NCI-H2029 (cell line): ENCODE results near the gene TNS3.
"Not testable (repeated sequence)": the region's sequence is repeated elsewhere in the genome, so short reads cannot be mapped to it uniquely, and the experiment has no call there.

ENCODE experiments used
- DNase-seq: peaks from one replicate; lab custom pipeline; 2025; lab: John Stamatoyannopoulos, UW

TNS3 gene

GRCh38 chr7:47581804-47582763, at the start of gene TNS3:
Gene TNS3 (minus strand): TSS chr7:47582111. CDS start chr7:47439636, 142,475 bp downstream.
- peak; percentile 35 for DNase-seq

DNA sequence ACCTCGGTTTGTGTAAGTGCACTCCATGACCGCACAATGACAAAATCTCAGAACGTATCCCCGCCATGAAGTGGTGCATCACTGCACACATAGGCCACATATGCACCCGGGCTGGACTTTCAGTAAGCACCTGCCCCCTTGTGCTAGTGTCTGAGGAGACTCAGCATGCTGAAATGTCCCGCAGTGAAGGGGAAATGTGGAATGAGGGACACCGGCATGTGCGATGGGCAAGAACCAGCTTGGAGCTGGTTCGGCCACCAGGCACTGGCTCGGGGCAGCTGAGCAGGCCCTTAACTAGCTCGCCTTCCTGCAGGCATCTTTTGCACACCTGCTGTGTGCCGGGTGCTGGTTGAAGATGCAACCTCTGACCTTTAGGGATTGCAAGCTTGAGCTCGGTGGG, 49.8 kb upstream of the TNS3 start:
- no peak for DNase-seq

DNA sequence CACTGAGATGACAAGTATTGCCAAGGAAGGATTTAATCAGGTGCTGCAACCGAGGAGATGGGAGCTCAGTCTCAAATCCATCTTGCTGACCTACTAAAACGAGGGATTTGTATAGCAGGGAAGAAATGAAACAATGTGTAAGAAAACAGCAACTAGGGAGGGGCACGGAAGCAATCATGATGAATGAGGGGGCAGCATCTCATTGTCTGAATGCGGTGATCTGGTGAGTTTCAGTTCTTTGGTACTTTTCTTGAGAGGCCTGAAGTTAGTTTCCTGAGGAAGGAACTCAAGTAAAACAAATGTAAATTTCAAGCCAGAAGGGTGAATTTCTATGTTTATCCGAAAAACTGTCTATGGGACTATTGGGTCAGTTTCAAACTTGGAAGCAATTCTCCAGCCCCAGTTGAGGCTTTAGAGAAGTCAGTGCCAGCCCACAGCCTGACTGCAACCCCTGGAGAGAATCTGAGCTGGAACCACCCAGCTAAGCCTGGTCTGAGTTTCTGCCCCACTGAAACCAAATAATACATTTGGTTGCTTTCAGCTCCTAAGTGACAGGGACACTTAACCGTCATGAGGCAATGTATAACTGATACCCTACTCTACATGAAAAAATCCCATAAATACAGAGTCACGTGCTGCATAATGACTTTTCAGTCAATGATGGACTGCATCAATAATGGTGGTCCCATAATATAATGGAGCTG, 45.8 kb upstream of the TNS3 start:
- no peak for DNase-seq

- DNase-seq = no peak
These were observed 44.2 kb upstream of the TNS3 start for GRCh38 chr7:47625861-47626715.

- DNase-seq = no peak
These were observed 42.8 kb upstream of the TNS3 start for GRCh38 chr7:47624689-47625088.

- no peak for DNase-seq
These were observed 41.2 kb upstream of the TNS3 start for GRCh38 chr7:47622946-47623640.

DNA sequence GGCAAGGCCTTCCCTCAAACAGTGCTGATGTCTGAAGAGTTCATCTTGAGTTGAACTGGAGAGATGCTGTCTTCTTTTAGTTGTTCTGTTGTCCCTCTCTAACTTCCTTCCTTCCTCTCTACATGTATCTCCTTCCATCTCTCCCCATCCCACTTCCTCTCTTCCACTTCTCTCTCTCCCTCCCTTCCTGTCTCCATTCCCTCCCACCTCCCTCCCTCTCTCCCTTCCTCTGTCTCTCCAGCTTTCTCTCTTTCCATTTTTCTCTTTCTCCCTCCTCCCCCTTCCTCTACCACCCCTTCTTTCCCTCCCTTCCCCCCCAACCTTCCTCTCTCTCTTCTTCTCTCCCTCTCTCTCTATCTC, 40.7 kb upstream of the TNS3 start:
- DNase-seq = no peak

DNA sequence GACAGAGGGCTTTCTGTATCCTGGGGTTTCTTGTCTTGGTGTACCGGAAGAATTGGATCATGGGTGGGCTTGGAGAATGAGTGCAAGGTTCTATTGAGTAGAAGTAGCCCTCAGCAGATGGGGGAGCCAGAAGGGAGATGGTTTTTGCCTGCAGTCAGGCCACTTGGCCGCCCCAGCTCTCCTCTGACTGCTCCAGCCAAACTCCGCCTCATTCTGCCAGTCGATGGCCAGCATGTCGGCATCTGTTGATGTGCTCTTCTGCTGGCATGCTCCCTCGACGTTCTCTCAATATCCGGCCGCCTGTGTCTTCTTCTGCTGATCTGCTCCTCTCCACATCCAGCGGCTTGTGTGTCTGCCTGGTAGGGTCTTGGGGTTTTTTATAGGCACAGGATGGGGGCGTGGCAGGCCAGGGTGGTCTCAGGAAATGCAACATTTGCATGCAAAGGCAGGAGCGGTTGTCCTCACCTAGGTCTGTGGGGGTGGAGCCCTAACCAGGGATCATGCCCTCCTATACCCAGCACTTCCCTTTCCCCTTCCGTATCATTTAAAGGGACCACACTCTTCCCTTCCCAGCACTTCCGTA, 40.2 kb upstream of the TNS3 start:
- no peak for DNase-seq

DNA sequence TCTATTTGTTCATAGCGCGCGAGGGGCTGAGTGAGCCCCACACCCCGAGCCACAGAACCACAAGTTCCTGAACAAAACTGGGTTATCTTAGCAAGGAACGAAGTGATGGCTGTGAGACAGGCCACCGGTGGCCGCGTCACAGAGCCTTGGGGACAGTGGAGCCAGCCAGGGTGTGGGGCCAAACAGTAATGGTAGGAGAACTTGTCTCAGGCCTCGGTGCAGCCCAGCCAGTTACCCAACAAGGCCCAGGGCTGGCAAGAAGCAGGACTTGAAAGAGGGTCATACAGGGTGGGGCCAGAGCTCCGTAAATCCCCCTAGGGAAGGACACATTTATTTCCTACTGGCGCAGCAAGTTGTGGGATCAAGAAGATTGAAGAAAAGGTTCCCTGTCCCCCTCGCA, 39.4 kb upstream of the TNS3 start:
- no peak for DNase-seq

DNA sequence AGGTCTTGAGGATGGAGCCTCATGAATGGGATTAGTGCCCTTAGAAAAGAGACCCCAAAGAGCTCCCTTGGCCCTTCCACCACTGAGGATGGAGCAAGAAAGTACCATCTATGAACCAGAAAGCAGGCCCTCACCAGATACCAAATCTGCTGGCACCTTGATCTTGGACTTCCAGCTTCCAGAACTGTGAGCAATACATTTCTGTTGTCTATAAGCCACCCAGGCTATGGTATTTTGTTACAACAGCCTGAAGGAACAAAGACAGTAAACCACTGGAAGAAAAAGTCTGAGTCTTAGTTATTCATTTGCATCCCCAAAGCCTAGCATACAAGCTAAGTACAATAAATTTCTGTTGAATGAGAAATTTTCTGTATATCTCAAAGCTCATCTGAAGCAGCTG, 37.9 kb upstream of the TNS3 start:
- DNase-seq = no peak

- no peak for DNase-seq
These were observed 35.2 kb upstream of the TNS3 start for GRCh38 chr7:47617131-47617530.

- DNase-seq = no peak
These were observed 32.5 kb upstream of the TNS3 start for GRCh38 chr7:47614450-47614849.

GRCh38 chr7:47611045-47611511, 29.2 kb upstream of the TNS3 start:
- DNase-seq = peak; percentile 6

- no peak for DNase-seq
These were observed 28.7 kb upstream of the TNS3 start for GRCh38 chr7:47610506-47611044.

DNA sequence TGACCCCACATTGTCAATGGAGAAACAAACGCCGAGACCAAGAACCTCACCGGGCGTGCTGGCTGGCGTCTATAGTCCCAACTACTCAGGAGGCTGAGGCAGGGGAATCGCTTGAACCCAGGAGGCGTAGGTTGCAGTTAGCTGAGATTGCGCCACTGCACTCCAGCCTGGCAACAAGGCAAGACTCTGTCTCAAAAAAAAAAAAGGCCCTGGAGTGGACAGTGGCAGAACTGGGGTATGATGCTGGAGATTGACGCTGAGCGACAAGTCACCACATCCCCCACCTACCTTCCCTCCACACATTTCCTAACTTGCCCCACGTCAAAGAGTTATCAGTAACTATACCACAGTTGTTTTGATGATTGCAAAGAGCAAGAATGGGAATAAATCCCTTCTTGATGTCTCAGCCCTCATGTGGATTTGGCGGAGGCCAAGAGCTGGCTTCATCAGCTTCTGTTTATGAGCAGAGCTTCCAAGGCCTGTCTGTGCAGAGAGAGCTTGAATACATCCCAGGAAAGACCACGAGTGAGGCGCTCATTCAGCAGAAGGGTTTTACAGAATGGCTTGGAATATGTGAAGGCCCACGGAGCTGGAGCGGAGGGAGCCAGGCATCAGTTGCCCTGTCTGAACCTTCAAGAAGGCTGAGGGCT, 28.0 kb upstream of the TNS3 start:
- DNase-seq = no peak

GRCh38 chr7:47606593-47607046, 24.7 kb upstream of the TNS3 start:
- DNase-seq = not testable (repeated sequence)

DNA sequence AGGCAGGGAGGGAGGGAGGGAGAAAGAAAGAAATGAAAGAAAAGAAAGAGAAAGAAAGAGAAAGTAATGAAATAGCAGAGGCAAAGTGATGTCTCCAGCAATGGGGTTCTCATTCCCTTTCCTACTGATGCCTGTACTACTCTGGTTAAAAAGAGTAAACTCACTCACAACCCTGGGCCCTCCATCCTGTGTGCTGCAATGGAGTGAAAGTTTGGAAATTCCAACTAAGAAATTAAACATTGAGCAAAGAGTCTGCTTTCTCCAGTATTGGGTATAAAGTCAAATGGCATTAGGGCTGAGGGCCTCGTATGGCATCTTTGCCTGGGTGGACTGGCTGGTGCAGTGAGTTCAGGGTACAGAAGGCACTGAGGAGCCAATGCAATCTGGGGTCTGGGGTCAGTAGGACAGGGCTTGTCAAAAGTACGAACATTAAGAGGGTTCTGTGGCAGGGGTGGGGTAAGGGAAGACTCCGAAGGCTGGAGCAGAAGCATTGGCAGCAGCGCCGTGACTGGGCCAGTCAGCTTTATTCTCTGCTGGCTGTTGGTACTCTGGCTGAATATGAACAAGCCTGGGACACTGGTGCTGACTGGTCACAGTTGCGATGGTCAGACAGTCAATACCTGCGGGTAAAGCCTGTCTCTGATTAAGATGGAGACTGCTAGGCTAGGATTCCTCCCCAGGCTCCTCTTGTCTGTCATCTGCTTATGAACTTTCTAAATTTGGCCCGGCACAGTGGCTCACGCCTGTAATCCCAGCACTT, 24.1 kb upstream of the TNS3 start:
- DNase-seq = no peak

- DNase-seq = no peak
These were observed 22.6 kb upstream of the TNS3 start for GRCh38 chr7:47604496-47604890.

DNA sequence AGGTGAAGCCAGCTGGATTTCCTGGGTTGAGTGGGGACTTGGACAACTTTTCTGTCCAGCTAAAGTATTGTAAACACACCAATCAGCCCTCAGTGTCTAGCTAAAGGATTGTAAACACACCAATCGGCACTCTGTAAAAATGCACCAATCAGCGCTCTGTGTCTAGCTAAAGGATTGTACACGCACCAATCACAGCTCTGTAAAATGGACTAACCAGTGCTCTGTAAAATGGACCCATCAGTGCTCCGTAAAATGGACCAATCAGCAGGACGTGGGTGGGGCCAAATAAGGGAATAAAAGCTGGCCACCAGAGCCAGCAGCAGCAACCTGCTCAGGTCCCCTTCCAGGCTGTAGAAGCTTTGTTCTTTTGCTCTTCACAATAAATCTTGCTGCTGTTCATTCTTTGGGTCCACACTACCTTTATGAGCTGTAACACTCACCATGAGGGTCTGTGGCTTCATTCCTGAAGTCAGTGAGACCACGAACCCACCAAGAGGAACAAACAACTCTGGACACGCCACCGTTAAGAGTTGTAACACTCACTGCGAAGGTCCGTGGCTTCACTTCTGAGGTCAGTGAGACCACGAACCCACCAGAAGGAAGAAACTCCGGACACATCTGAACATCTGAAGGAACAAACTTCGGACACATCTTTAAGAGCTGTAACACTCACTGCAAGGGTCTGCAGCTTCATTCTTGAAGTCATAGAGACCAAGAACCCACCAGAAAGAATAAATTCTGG, 21.8 kb upstream of the TNS3 start:
- not testable (repeated sequence) for DNase-seq
